Measurements from ENCODE around the gene GPR63. TPM values are rescaled to one million over a fixed set of nuclear protein-coding genes. Genes with fewer than 3 reads are reported as not detected.
"Not testable (repeated sequence)": the region's sequence is repeated elsewhere in the genome, so short reads cannot be mapped to it uniquely, and the experiment has no call there.

The GPR63 gene
- under 1 TPM; under 0.01 to 0.69 (median 0.26) TPM for total RNA-seq

GRCh38 chr6:96837081-96837971, at the start of gene GPR63:
Gene GPR63, minus strand, starts transcription at chr6:96837477. Its CDS starts 37,746 bp downstream, at chr6:96799731.
- Histone ChIP-seq H3K4me1 (peaks cover 4 to 21% (median 11%) of the 10 kb centered on the region in 4 donors), H3K4me3 (peak within 1 kb of the TSS; percentile 63 to 81 (median 73)), H3K9me3 (no peaks in the 10 kb centered on the region), H3K27ac (peak within 1 kb of the TSS in 2 of 4 donors; percentile 21 to 63), H3K27me3 (peaks cover 0 to 7% (median 0%) of the 10 kb centered on the region in 4 donors), H3K36me3 (no peaks in the 10 kb centered on the region)
- ATAC-seq (ENCODE audit: low FRiP score in 2 of 2), result peak; percentile 77 to 92
- DNase-seq, result peak; percentile 47 to 93
- WGBS, 2 donors, result 0 to 1% methylated on average over 55 to 71 of the region's 80 CpGs
- no peak for TF ChIP-seq POLR2AphosphoS5 (IDR thresholded peaks at IDR 0.05)
- TF ChIP-seq POLR2A (IDR thresholded peaks at IDR 0.05), result no peak
- no peak for TF ChIP-seq EP300 (IDR thresholded peaks at IDR 0.05)
- no peak for TF ChIP-seq CTCF (IDR thresholded peaks at IDR 0.05)

- Histone ChIP-seq H3K27ac (no peak overlapping the region), H3K9me3 (no peaks in the 10 kb centered on the region), H3K27me3 (no peaks in the 10 kb centered on the region), H3K4me1 (no peaks in the 10 kb centered on the region), H3K4me3 (no peak overlapping the region), H3K36me3 (peaks cover 5 to 16% (median 9%) of the 10 kb centered on the region in 4 donors)
- DNase-seq (no peak), ATAC-seq (ENCODE audit: low FRiP score in 2 of 2) (no peak)
- 60 to 70% methylated on average over 1 of the region's 1 CpG for WGBS, 2 donors
- TF ChIP-seq EP300 (IDR thresholded peaks at IDR 0.05), result no peak
- no peak for TF ChIP-seq POLR2AphosphoS5 (IDR thresholded peaks at IDR 0.05)
- TF ChIP-seq POLR2A (IDR thresholded peaks at IDR 0.05), result no peak
- TF ChIP-seq CTCF (IDR thresholded peaks at IDR 0.05), result no peak
Measured at GRCh38 chr6:96886519-96886918, 49.2 kb upstream of the GPR63 start.

- 55 to 61% methylated on average over 5 of the region's 5 CpGs for WGBS, 2 donors
- not testable (repeated sequence) for H3K36me3 ChIP-seq; H3K27me3 ChIP-seq; ATAC-seq (ENCODE audit: low FRiP score in 2 of 2); H3K4me1 ChIP-seq; DNase-seq; H3K9me3 ChIP-seq; H3K27ac ChIP-seq
- H3K4me3 ChIP-seq, result peak overlapping the region in 2 of 4 donors; percentile 8 to 23
Measured at GRCh38 chr6:96885187-96885631, 47.9 kb upstream of the GPR63 start.

GRCh38 chr6:96878143-96878542, 40.9 kb upstream of the GPR63 start:
- Histone ChIP-seq H3K27ac (no peak overlapping the region), H3K27me3 (no peaks in the 10 kb centered on the region), H3K9me3 (no peaks in the 10 kb centered on the region), H3K4me3 (no peak overlapping the region), H3K4me1 (no peaks in the 10 kb centered on the region), H3K36me3 (no peaks in the 10 kb centered on the region)
- DNase-seq (no peak), ATAC-seq (ENCODE audit: low FRiP score in 2 of 2) (no peak)
- TF ChIP-seq POLR2A (IDR thresholded peaks at IDR 0.05) (no peak), CTCF (IDR thresholded peaks at IDR 0.05) (no peak), POLR2AphosphoS5 (IDR thresholded peaks at IDR 0.05) (no peak), EP300 (IDR thresholded peaks at IDR 0.05) (no peak)

GRCh38 chr6:96876886-96877545, 39.7 kb upstream of the GPR63 start:
- no peak for ATAC-seq (ENCODE audit: low FRiP score in 2 of 2)
- no peak overlapping the region for H3K27ac ChIP-seq
- no peak for TF ChIP-seq POLR2AphosphoS5 (IDR thresholded peaks at IDR 0.05)
- TF ChIP-seq CTCF (IDR thresholded peaks at IDR 0.05), result no peak
- no peak for TF ChIP-seq POLR2A (IDR thresholded peaks at IDR 0.05)
- DNase-seq, result no peak
- H3K36me3 ChIP-seq, result no peaks in the 10 kb centered on the region
- WGBS, 2 donors, result 91 to 92% methylated on average over 9 of the region's 9 CpGs
- no peaks in the 10 kb centered on the region for H3K4me1 ChIP-seq
- no peaks in the 10 kb centered on the region for H3K27me3 ChIP-seq
- no peak overlapping the region for H3K4me3 ChIP-seq
- H3K9me3 ChIP-seq, result no peaks in the 10 kb centered on the region
